H9 (cell line): ENCODE measurements around the gene POLN. TPM values are rescaled to one million over a fixed set of nuclear protein-coding genes. Genes with fewer than 3 reads are reported as not detected.

Source experiments
- DNase-seq: peaks from one replicate; pipeline ENCODE4 v3.0.0-alpha.2; 2017
- H2AFZ ChIP-seq: one replicate; pipeline ENCODE4 v1.6.1; 2013; ENCODE audit warnings: mild to moderate bottlenecking, low read length, control low read depth, moderate library complexity
- H2AK5ac ChIP-seq: 2 replicates; pipeline ENCODE4 v1.6.1; 2013; ENCODE audit warnings: low read length, control low read depth, mixed read lengths; ENCODE audit not compliant: insufficient read length
- H2BK120ac ChIP-seq: one replicate; pipeline ENCODE4 v1.6.1; 2013; ENCODE audit warnings: low read depth, mild to moderate bottlenecking, low read length, control low read depth, inconsistent platforms; ENCODE audit not compliant: poor library complexity, severe bottlenecking
- H2BK12ac ChIP-seq: 2 replicates; pipeline ENCODE4 v1.6.1; 2013; ENCODE audit warnings: low read length, control low read depth, mixed read lengths, low read depth; ENCODE audit not compliant: insufficient read length
- H2BK15ac ChIP-seq: 2 replicates; pipeline ENCODE4 v1.6.1; 2013; ENCODE audit warnings: low read depth, low read length, control low read depth
- H2BK20ac ChIP-seq: one replicate; pipeline ENCODE4 v1.6.1; 2013; ENCODE audit warnings: low read depth, mild to moderate bottlenecking, low read length, control low read depth, inconsistent platforms; ENCODE audit not compliant: poor library complexity, severe bottlenecking
- H2BK5ac ChIP-seq: 2 replicates; pipeline ENCODE4 v1.6.1; 2013; ENCODE audit warnings: low read length, control low read depth, mixed read lengths; ENCODE audit not compliant: insufficient read length
- H3K14ac ChIP-seq: 2 replicates; pipeline ENCODE4 v1.6.1; 2013; ENCODE audit warnings: low read length, control low read depth; ENCODE audit not compliant: insufficient read depth
- H3K18ac ChIP-seq: 2 replicates; pipeline ENCODE4 v1.6.1; 2013; ENCODE audit warnings: low read depth, mild to moderate bottlenecking, mixed read lengths, low read length, control low read depth; ENCODE audit not compliant: insufficient read length
- H3K23ac ChIP-seq: 2 replicates; pipeline ENCODE4 v1.6.1; 2013; ENCODE audit warnings: low read length, control low read depth, mixed read lengths, low read depth; ENCODE audit not compliant: insufficient read length
- H3K23me2 ChIP-seq: 2 replicates; pipeline ENCODE4 v1.6.1; 2013; ENCODE audit warnings: low read depth, mild to moderate bottlenecking, mixed read lengths, low read length, control low read depth; ENCODE audit not compliant: insufficient read length, poor library complexity, severe bottlenecking
- H3K27ac ChIP-seq: 2 replicates; pipeline ENCODE4 v1.5.1; 2013; ENCODE audit warnings: low read length, control low read depth, mixed read lengths, low read depth; ENCODE audit not compliant: insufficient read length
- H3K27me3 ChIP-seq: 2 replicates; pipeline ENCODE4 v1.6.1; 2013; ENCODE audit warnings: low read length, control low read depth, inconsistent platforms; ENCODE audit not compliant: insufficient read depth
- H3K4ac ChIP-seq: 2 replicates; pipeline ENCODE4 v1.6.1; 2013; ENCODE audit warnings: low read depth, mild to moderate bottlenecking, control low read depth, inconsistent platforms, low read length, moderate library complexity
- H3K4me1 ChIP-seq: 2 replicates; pipeline ENCODE4 v1.6.1; 2013; ENCODE audit warnings: low read length, control low read depth, inconsistent platforms; ENCODE audit not compliant: insufficient read depth
- H3K4me2 ChIP-seq: 2 replicates; pipeline ENCODE4 v1.6.1; 2013; ENCODE audit warnings: low read length, control low read depth, mixed read lengths; ENCODE audit not compliant: insufficient read length, insufficient read depth
- H3K56ac ChIP-seq: 2 replicates; pipeline ENCODE4 v1.6.1; 2013; ENCODE audit warnings: low read depth, mild to moderate bottlenecking, mixed read lengths, low read length, control low read depth; ENCODE audit not compliant: insufficient read length
- H3K79me1 ChIP-seq: 2 replicates; pipeline ENCODE4 v1.6.1; 2013; ENCODE audit warnings: low read depth, mild to moderate bottlenecking, moderate library complexity, low read length, control low read depth, inconsistent platforms; ENCODE audit not compliant: insufficient read depth, poor library complexity, severe bottlenecking
- H3K79me2 ChIP-seq: 2 replicates; pipeline ENCODE4 v1.6.1; 2013; ENCODE audit warnings: low read length, control low read depth, inconsistent platforms; ENCODE audit not compliant: insufficient read depth
- H3K9ac ChIP-seq: 2 replicates; pipeline ENCODE4 v1.6.1; 2013; ENCODE audit warnings: low read length, control low read depth, mixed read lengths; ENCODE audit not compliant: insufficient read length; ENCODE audit errors: extremely low read depth
- H3K9me3 ChIP-seq: one replicate; pipeline ENCODE4 v1.6.1; 2013; ENCODE audit warnings: low read depth, low read length, inconsistent platforms; ENCODE audit not compliant: control insufficient read depth
- H3T11ph ChIP-seq: one replicate; pipeline ENCODE4 v1.6.1; 2013; ENCODE audit warnings: mild to moderate bottlenecking, low read length, control low read depth, inconsistent platforms
- H4K20me1 ChIP-seq: one replicate; pipeline ENCODE4 v1.6.1; 2013; ENCODE audit not compliant: control insufficient read depth, insufficient read length, insufficient read depth
- H4K5ac ChIP-seq: 2 replicates; pipeline ENCODE4 v1.6.1; 2013; ENCODE audit warnings: low read depth, mild to moderate bottlenecking, mixed read lengths, low read length, control low read depth; ENCODE audit not compliant: insufficient read length
- H4K8ac ChIP-seq: replicated peaks from 2 replicates; pipeline ENCODE4 v1.6.1; 2013; ENCODE audit warnings: low read length, control low read depth, mixed read lengths, low read depth; ENCODE audit not compliant: insufficient read length
- H4K91ac ChIP-seq: 2 replicates; pipeline ENCODE4 v1.6.1; 2013; ENCODE audit warnings: low read depth, mild to moderate bottlenecking, moderate library complexity, mixed read lengths, low read length, control low read depth; ENCODE audit not compliant: insufficient read length
- H3K27ac Mint-ChIP-seq, 3 experiments: 2 replicates in 2 of 3; 3 replicates in 1 of 3; pipeline ENCODE4 v1.8.0; 2020 to 2021; ENCODE audit warnings: mixed read lengths in 3 of 3, mild to moderate bottlenecking in 1 of 3, moderate library complexity in 1 of 3
- H3K27me3 Mint-ChIP-seq: 2 replicates; pipeline ENCODE4 v1.8.0; 2021; ENCODE audit warnings: low read depth, mild to moderate bottlenecking, moderate library complexity, mixed read lengths
- H3K36me3 Mint-ChIP-seq, 3 experiments: 2 replicates in 2 of 3; 3 replicates in 1 of 3; pipeline ENCODE4 v1.8.0; 2020 to 2021; ENCODE audit warnings: low read depth in 3 of 3, mixed read lengths in 3 of 3; ENCODE audit not compliant: insufficient read depth in 1 of 3
- H3K4me1 Mint-ChIP-seq, 2 experiments: 2 replicates each; pipeline ENCODE4 v1.8.0; 2020; ENCODE audit warnings: mixed read lengths in 2 of 2
- H3K4me3 Mint-ChIP-seq, 2 experiments: 2 replicates in 1 of 2; 3 replicates in 1 of 2; pipeline ENCODE4 v1.8.0; 2020 to 2021; ENCODE audit warnings: mild to moderate bottlenecking in 2 of 2, mixed read lengths in 2 of 2, moderate library complexity in 1 of 2
- H3K9me3 Mint-ChIP-seq, 2 experiments: 2 replicates in 1 of 2; 3 replicates in 1 of 2; pipeline ENCODE4 v1.8.0; 2020; ENCODE audit warnings: mild to moderate bottlenecking in 2 of 2, mixed read lengths in 2 of 2, moderate library complexity in 1 of 2
- CTCF ChIP-seq: fragments of 200-600 bp; sonication (generic); conservative IDR thresholded peaks from 3 replicates; pipeline ENCODE4 v1.8.0; 2021; ENCODE audit warnings: antibody characterized with exemption, mild to moderate bottlenecking
- WGBS: extraction: QIAGEN DNeasy Blood & Tissue Kit; methylation state at CpG from one replicate; pipeline ENCODE4 v1.1.7; 2013; ENCODE audit warnings: missing lambda C conversion rate, low lambda C conversion rate, mixed read lengths; ENCODE audit not compliant: insufficient read length; ENCODE audit errors: extremely low coverage; 5-methylcytosine and 5-hydroxymethylcytosine counted together
- total RNA-seq: library from RNA; stranded (reverse); gene quantifications from 2 replicates; pipeline ENCODE4 v1.2.1, GENCODE V29; 2021

Gene POLN
- total RNA-seq, 1 experiment from 2014 or later, result 0.74 TPM

GRCh38 chr4:2075171-2075986 is 166.5 kb downstream of the POLN start:
- Histone ChIP-seq H3K27ac (no peak overlapping the region), H4K8ac (no peak overlapping the region), H2BK5ac (no peak overlapping the region), H2BK12ac (no peak overlapping the region), H2AK5ac (no peak overlapping the region), H2BK120ac (no peak overlapping the region), H3K9ac (no peak overlapping the region), H2AFZ (no peak overlapping the region), H4K20me1 (no peaks in the 10 kb centered on the region), H3K4ac (no peak overlapping the region), H3K9me3 (no peaks in the 10 kb centered on the region), H3K23ac (no peak overlapping the region), H3K4me2 (no peak overlapping the region), H3K18ac (no peak overlapping the region), H4K91ac (no peak overlapping the region), H3K79me2 (no peaks in the 10 kb centered on the region), H2BK20ac (no peak overlapping the region), H3K4me1 (no peaks in the 10 kb centered on the region; the same call in 1 of the 2 replicates), H3K27me3 (no peaks in the 10 kb centered on the region), H3K56ac (no peak overlapping the region), H3T11ph (no peak overlapping the region), H2BK15ac (no peak overlapping the region), H3K79me1 (no peaks in the 10 kb centered on the region), H3K23me2 (no peaks in the 10 kb centered on the region), H4K5ac (no peak overlapping the region), H3K14ac (no peak overlapping the region)
- Mint-ChIP-seq H3K27me3 (peaks cover 2% of the 10 kb centered on the region; the same call in 1 of the 2 replicates), H3K27ac (peak overlapping the region in 1 of 3 experiments; percentile 14; a peak in 1 of 7 replicates), H3K4me1 (peaks cover 12 to 19% of the 10 kb centered on the region in 2 experiments), H3K4me3 (no peak overlapping the region), H3K9me3 (no peaks in the 10 kb centered on the region; a peak in 1 of 5 replicates), H3K36me3 (no peaks in the 10 kb centered on the region)
- no peak for TF ChIP-seq CTCF
- peak; percentile 23 for DNase-seq
- no CpG with 5 or more reads among the region's 12 CpGs for WGBS
